Fibroblast of skin of right quadriceps (primary cell): ENCODE results near the gene INTS2.
"Not testable (repeated sequence)": the region's sequence is repeated elsewhere in the genome, so short reads cannot be mapped to it uniquely, and the experiment has no call there.

ENCODE experiments used
- DNase-seq: peaks from one replicate; pipeline ENCODE4 v3.0.0-alpha.2; 2013

The INTS2 gene

GRCh38 chr17:61848247-61848646 is 79.5 kb downstream of the INTS2 start:
- no peak for DNase-seq

- no peak for DNase-seq
Observed at GRCh38 chr17:61847659-61848058, 80.1 kb downstream of the INTS2 start.

GRCh38 chr17:61846761-61847375 is 80.9 kb downstream of the INTS2 start:
- DNase-seq = no peak

DNA sequence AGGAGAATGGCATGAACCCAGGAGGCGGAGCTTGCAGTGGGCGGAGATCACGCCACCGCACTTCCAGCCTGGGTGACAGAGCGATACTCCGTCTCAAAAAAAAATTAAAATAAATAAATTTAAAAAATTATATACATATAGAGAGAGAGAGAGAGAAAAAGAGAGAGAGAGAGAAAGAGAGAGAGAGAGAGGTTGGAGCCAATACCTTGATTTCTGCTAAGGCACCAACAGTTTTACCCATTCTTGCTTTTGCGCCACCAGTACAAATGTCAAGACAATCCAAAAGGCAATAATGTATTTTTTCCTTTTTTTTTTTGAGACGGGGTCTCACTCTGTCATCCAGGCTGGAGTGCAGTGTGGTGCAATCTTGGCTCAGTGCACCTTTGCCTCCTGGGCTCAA is 81.7 kb downstream of the INTS2 start:
- DNase-seq = no peak

GRCh38 chr17:61843435-61843834 is 84.3 kb downstream of the INTS2 start:
- DNase-seq = no peak

GRCh38 chr17:61842899-61843298 is 84.9 kb downstream of the INTS2 start:
- DNase-seq = no peak

DNA sequence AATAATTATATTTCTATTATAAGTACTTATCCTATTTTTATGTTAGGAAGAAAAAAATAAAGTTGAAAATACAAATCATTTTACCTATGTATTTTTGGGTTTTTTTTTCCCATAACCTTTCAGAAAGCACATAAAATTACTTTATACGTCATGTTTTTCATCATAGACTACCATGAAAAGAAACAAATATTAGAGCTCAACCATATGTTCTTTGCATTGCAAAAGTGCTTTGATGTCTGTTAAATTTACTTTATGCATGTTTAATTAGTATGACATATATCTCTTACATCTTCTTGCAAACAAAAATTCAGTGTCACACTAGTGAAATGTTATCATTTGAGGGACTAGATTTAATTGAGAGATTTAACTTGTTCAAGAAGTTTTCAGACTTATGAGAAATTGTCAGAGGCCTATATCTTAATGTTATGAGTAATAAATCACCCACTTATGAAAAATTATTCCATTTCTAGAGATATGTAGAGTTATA is 88.4 kb downstream of the INTS2 start:
- no peak for DNase-seq

- DNase-seq = peak; percentile 60
Observed at GRCh38 chr17:61837175-61838051, 90.4 kb downstream of the INTS2 start.

- DNase-seq = no peak
Observed at GRCh38 chr17:61836266-61837174, 91.3 kb downstream of the INTS2 start.

- no peak for DNase-seq
Observed at GRCh38 chr17:61835606-61836005, 92.2 kb downstream of the INTS2 start.

DNA sequence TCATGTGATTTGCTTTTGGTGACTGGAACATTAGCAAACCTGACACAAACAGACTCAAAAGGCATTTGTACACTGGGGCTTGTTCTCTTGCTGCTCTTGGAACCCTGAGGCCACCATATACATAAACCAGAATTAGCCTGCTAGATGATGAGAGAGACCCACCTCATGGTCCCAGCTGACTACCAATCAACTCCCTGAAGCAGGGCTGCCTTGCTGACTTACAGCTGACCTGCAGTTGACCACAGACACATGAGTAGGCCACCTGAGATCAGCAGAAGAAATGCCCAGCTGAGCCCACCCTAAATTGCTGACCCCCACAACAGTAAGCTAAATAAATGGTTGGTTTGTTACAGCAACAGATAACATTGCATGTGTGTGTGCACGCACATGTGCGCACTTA is 93.2 kb downstream of the INTS2 start:
- no peak for DNase-seq

GRCh38 chr17:61833536-61834193 is 94.1 kb downstream of the INTS2 start:
- DNase-seq = peak; percentile 77

DNA sequence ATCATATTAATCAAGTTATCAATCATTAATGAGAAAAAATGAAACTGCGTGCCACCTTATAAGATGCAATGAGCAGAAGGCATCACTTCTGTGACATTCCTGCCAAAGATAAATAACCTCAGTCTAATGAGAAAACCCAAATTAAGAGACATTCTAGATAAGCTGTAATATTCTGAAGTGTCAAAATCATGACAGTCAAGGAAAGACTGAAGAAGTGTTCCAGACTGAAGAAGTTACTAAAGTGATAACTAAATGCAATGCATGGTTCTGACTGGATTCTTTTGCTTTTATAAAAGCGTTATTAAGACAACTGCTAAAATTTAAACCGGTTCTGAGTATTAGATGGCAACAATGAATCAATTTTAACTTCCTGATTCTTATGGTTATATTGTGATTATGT is 95.3 kb downstream of the INTS2 start:
- DNase-seq = no peak

GRCh38 chr17:61831099-61831498 is 96.7 kb downstream of the INTS2 start:
- no peak for DNase-seq

DNA sequence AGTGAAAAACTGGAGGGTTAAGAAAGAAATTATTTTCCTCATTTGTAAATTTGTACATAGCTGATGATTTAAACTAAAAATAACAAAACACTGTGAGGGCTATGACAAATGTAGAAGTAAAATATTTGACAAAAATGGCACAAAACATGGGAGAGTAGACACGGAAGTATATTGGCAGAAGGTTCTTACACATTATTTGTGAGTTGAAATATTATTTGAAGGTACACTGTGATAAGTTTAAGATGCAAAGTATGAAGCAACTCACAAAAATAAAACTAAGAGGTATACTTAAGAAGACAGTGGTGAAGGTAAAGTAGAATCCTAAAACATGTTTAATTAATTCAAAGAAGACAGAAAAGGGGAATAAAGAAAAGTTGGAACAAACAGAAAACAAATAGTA is 99.1 kb downstream of the INTS2 start:
- DNase-seq = no peak

DNA sequence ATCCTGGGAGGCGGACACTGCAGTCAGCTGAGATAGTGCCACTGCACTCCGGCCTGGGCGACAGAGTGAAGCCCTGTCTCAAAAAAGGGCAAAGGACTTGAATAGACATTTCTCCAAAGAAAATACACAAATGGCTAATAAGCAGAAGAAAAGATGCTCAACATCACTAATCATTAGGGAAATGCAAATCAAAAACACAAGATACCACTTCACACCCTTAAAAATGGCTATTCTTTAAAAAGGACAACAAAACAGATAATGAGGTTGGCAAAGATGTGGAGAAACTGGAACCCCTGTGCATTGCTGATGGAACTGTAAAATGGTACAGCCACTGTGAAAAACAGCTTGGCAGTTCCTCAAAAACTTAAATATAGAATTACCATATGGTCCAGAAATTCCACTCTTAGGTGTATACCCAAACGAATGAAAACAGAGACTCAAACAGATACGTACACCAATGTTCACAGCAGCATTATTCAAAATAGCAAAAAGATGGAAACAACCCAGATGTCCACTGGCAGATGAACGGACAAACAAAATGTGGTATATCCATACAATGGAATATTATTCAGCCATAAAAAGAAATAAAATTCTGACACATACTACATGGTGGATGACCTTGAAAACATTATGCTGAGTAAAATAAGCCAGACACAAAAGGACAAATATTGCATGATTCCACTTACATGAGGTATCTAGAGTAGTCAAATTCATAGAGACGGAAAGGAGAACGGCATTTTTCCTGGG is 100.0 kb downstream of the INTS2 start:
- DNase-seq = no peak

DNA sequence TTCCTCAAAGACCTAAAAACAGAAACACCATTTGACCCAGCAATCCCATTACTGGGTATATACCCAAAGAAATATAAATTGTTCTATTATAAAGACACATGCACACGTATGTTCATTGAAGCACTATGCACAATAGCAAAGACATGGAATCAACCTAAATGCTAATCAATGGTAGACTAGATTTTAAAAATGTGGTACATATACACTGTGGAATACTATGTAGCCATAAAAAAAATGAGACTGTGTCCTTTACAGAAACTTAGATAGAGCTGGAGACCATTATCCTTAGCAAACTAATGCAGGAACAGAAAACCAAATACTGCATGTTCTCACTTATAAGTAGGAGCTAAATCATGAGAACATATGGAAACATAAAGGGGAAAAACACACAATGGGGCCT is 100.9 kb downstream of the INTS2 start:
- not testable (repeated sequence) for DNase-seq

DNA sequence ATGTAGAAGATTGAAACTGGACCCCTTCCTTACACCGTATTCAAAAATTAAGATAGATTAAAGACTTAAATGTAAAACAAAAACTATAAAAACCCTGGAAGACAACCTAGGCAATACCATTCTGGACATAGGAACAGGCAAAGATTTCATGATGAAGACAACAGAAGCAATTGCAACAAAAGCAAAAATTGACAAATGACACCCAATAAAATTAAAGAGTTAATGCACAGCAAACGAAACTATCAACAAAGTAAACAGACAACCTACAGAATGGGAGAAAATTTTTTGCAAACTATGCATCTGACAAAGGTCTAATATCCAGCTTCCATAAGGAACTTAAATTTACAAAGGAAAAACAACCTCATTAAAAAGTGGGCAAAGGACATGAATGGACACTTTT is 101.6 kb downstream of the INTS2 start:
- DNase-seq = not testable (repeated sequence)

- no peak for DNase-seq
Observed at GRCh38 chr17:61825448-61826137, 102.2 kb downstream of the INTS2 start.

DNA sequence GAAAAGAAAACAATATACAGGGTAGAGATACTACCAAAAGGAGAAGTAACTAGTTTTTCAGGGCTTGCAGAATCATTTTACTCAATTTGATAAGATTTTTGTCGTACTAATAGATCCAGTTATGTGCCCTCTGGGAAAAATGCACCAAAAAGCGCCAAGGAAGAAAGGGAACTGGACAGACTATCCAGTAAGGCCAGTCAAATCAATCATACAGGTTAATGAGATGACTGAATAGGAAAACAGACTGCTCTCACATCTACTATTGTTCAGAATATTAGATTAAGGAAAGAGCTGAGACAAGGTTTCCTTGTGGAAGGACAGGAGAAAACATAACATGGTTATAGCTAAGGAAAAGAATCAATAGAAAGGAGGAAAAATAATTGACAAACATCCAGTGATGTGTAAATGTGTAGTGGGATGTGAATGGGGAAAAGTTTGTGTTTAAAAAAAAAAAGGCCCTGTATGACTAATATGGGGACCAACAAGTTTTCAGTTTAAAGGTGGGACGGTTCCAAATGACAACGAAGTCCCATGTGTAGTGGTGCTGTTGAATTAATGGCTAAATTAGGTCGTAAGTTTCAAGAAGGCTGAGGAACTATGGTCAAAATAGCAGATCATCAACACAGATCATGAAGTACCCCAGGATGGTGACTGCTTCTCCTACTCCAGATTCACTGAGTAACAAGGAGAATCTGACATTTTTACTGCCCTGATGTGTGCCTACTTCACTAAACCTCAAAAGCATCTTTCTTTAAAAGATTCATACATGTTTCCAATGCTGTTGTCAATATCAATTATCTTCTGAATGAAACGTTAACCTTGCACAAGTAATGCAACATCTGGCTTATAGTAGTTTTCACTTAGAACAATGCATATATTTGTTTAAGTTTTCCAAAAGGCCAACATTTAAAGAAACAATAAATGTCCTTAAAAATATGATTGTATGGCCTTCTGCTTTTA is 105.2 kb downstream of the INTS2 start:
- no peak for DNase-seq
